Common myeloid progenitor, CD34-positive (primary cell): ENCODE data around the gene RAB44.
"Not testable (repeated sequence)": the region's sequence is repeated elsewhere in the genome, so short reads cannot be mapped to it uniquely, and the experiment has no call there.

Experiments
- CTCF ChIA-PET: fragments of 350-600 bp; sonication (Branson Sonifier 250); formaldehyde crosslinking; loops from one replicate; lab custom pipeline; 2021; ENCODE audit warnings: antibody characterized with exemption; lab: Charles Lee
- POLR2A ChIA-PET: fragments of 350-600 bp; sonication (Branson Sonifier 250); formaldehyde crosslinking; loops from one replicate; lab custom pipeline; 2021; ENCODE audit warnings: antibody characterized with exemption; lab: Charles Lee
- DNase-seq, 3 donors: peaks; one replicate each; pipeline versions ENCODE4 v3.0.0 to v3.0.0-alpha.2; 2013
- H3K27ac ChIP-seq, 2 experiments: 1 replicate in 1 of 2; 2 replicates in 1 of 2; pipeline ENCODE4 v1.7.0; 2013; ENCODE audit warnings: inconsistent platforms in 2 of 2, low read length in 2 of 2, mild to moderate bottlenecking in 2 of 2, low read depth in 1 of 2, moderate library complexity in 1 of 2; ENCODE audit not compliant: severe bottlenecking in 2 of 2, insufficient read depth in 1 of 2, poor library complexity in 1 of 2
- H3K27me3 ChIP-seq, 5 experiments: replicated peaks in 2 of 5; 1 replicate in 3 of 5; 2 replicates in 2 of 5; pipeline versions ENCODE4 v1.6.1 to v1.7.0; 2013; ENCODE audit warnings: low read length in 4 of 5, mild to moderate bottlenecking in 2 of 5, moderate library complexity in 2 of 5, inconsistent platforms in 1 of 5; ENCODE audit not compliant: insufficient read depth in 5 of 5, control insufficient read depth in 4 of 5
- H3K36me3 ChIP-seq, 4 experiments: 1 replicate in 2 of 4; 2 replicates in 2 of 4; pipeline versions ENCODE4 v1.6.1 to v1.7.0; 2013; ENCODE audit warnings: low read length in 3 of 4, control low read depth in 1 of 4, mild to moderate bottlenecking in 1 of 4; ENCODE audit not compliant: control insufficient read depth in 4 of 4, insufficient read depth in 4 of 4
- H3K4me1 ChIP-seq, 4 experiments: 1 replicate in 3 of 4; 2 replicates in 1 of 4; pipeline versions ENCODE4 v1.6.1 to v1.7.1; 2013; ENCODE audit warnings: low read length in 3 of 4, mild to moderate bottlenecking in 3 of 4, control low read depth in 1 of 4, inconsistent platforms in 1 of 4, moderate library complexity in 1 of 4; ENCODE audit not compliant: control insufficient read depth in 4 of 4, insufficient read depth in 4 of 4; ENCODE audit errors: control extremely low read depth in 1 of 4
- H3K4me3 ChIP-seq, 7 experiments: 1 replicate in 4 of 7; 2 replicates in 3 of 7; pipeline versions ENCODE4 v1.5.1 to v1.7.0; 2013; ENCODE audit warnings: mild to moderate bottlenecking in 7 of 7, low read length in 6 of 7, moderate library complexity in 6 of 7, inconsistent platforms in 2 of 7, low read depth in 2 of 7, control low read depth in 1 of 7; ENCODE audit not compliant: insufficient read depth in 4 of 7, control insufficient read depth in 1 of 7; ENCODE audit errors: extremely low read depth in 1 of 7
- H3K9me3 ChIP-seq, 5 experiments: 1 replicate in 4 of 5; 2 replicates in 1 of 5; pipeline versions ENCODE4 v1.6.1 to v1.7.1; 2013; ENCODE audit warnings: low read length in 4 of 5, mild to moderate bottlenecking in 2 of 5, inconsistent platforms in 1 of 5, low read depth in 1 of 5, moderate library complexity in 1 of 5; ENCODE audit not compliant: control insufficient read depth in 4 of 5, insufficient read depth in 2 of 5; ENCODE audit errors: control extremely low read depth in 1 of 5
- WGBS: methylation state at CpG from one replicate; pipeline ENCODE4 v1.1.5; 2013; ENCODE audit not compliant: insufficient coverage; 5-methylcytosine and 5-hydroxymethylcytosine counted together

RAB44 gene

DNA sequence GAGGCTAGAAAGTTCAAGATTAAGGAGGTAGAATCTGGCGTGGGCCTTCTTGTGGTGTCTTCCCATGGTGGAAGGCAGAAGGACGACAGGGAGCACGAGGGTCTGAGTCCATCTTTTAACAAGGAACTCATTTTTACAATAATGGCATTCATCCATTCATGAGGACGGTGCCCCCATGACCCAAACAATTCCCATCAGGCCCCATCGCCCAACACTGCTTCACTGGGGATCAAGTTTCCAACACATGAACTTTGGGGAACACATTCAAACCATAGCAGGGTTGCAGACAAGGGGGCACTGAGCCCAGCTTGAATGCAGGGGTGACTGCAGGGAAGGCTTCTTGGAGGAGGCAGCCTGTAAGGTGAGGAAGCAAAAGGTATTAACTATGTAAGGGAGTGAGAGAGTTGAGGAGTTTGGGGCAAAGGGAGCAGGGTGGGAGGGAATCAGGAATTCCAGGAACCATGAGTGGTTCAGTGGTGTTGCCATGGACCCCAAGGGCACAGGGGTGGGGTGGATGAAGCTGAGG is 5.5 kb downstream of the RAB44 start:
- Histone ChIP-seq H3K4me1 (peaks cover 6 to 31% (median 20%) of the 10 kb centered on the region in 4 experiments), H3K9me3 (no peaks in the 10 kb centered on the region), H3K36me3 (peaks cover 0 to 3% (median 2%) of the 10 kb centered on the region in 4 experiments), H3K27me3 (no peaks in the 10 kb centered on the region), H3K4me3 (no peak overlapping the region), H3K27ac (no peak overlapping the region)
- DNase-seq: no peak
- ChIA-PET POLR2A (no interaction called here), CTCF (interaction anchor here (0.6 to 2.5 kb wide), 3 partner anchors 15 to 88 kb away, joined by 3 to 11 read pairs (median 8); no protein-coding TSS in a partner anchor)
- 100% methylated on average over 3 of the region's 5 CpGs for WGBS

GRCh38 chr6:36703982-36704381 is 6.4 kb downstream of the RAB44 start:
- CTCF ChIA-PET: interaction anchor here (2.4 to 2.5 kb wide), 2 partner anchors 16 to 89 kb away, joined by 8 to 11 read pairs; no protein-coding TSS in a partner anchor
- no peak for DNase-seq
- WGBS: over 99% methylated on average over 14 of the region's 18 CpGs

GRCh38 chr6:36704961-36705577 is 7.4 kb downstream of the RAB44 start:
- H3K4me3 ChIP-seq: not testable (repeated sequence)
- CTCF ChIA-PET: interaction anchor here (1.1 to 2.5 kb wide), 4 partner anchors 18 to 90 kb away, joined by 3 to 11 read pairs (median 4); no protein-coding TSS in a partner anchor

More at GRCh38 chr6:36703982-36704381, 6.4 kb downstream of the RAB44 start:
- POLR2A ChIA-PET: no interaction called here
- Histone ChIP-seq H3K4me1 (peaks cover 6 to 26% (median 12%) of the 10 kb centered on the region in 4 experiments), H3K27ac (no peak overlapping the region), H3K36me3 (peaks cover 0 to 3% (median 2%) of the 10 kb centered on the region in 4 experiments), H3K9me3 (no peaks in the 10 kb centered on the region), H3K27me3 (no peaks in the 10 kb centered on the region), H3K4me3 (no peak overlapping the region)

GRCh38 chr6:36706339-36706738 is 8.7 kb downstream of the RAB44 start:
- POLR2A ChIA-PET: no interaction called here
- peaks cover 0 to 3% (median 2%) of the 10 kb centered on the region in 4 experiments for H3K36me3 ChIP-seq
- no peaks in the 10 kb centered on the region for H3K27me3 ChIP-seq
- WGBS: no CpG with 5 or more reads among the region's 1 CpG
- peaks cover 2 to 12% (median 4%) of the 10 kb centered on the region in 4 experiments for H3K4me1 ChIP-seq
- no peak for DNase-seq
- no peak overlapping the region for H3K27ac ChIP-seq
- no peak overlapping the region for H3K4me3 ChIP-seq
- no peaks in the 10 kb centered on the region for H3K9me3 ChIP-seq
- CTCF ChIA-PET: interaction anchor here (1.2 to 2.4 kb wide), 6 partner anchors 16 to 97 kb away, joined by 3 to 8 read pairs (median 4); no protein-coding TSS in a partner anchor

More at GRCh38 chr6:36704961-36705577, 7.4 kb downstream of the RAB44 start:
- H3K9me3 ChIP-seq, H3K27me3 ChIP-seq, H3K36me3 ChIP-seq, POLR2A ChIA-PET, H3K27ac ChIP-seq, DNase-seq: not testable (repeated sequence)
- H3K4me1 ChIP-seq: peaks cover 6 to 21% (median 12%) of the 10 kb centered on the region in 4 experiments
- whole genome bisulfite sequencing: 67% methylated on average over 4 of the region's 7 CpGs

GRCh38 chr6:36712816-36713215 is 15.2 kb downstream of the RAB44 start:
- Histone ChIP-seq H3K36me3 (peaks cover 0 to 8% (median 5%) of the 10 kb centered on the region in 4 experiments), H3K4me3 (no peak overlapping the region), H3K27me3 (no peaks in the 10 kb centered on the region), H3K9me3 (no peaks in the 10 kb centered on the region), H3K27ac (no peak overlapping the region), H3K4me1 (no peaks in the 10 kb centered on the region)
- 97% methylated on average over 4 of the region's 4 CpGs for WGBS
- CTCF ChIA-PET: interaction anchor here (0.6 kb wide), 1 partner anchor 98 kb away, joined by 3 read pairs; no protein-coding TSS in a partner anchor
- POLR2A ChIA-PET: no interaction called here
- DNase-seq: no peak

DNA sequence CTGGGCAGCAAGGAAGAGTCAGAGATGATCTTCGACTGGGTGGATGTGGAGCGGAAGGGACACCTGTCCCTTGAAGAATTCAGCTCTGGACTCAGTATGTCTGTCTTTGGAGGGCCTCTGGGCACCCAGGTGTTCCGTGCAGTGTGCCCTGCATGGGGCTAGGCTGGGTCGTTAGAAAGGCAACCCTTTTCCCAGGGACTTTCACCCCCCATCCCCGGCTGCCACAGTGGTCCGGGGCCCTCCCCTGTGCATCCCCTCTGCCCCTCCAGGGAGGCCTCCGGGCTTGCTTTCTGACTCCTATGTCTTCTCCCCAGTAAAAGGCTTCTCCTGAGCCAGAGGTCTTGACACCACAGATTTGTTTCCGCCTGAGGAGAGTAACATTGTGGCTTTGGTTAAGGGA is 16.2 kb downstream of the RAB44 start:
- WGBS: 94% methylated on average over 5 of the region's 8 CpGs
- Histone ChIP-seq H3K9me3 (no peaks in the 10 kb centered on the region), H3K36me3 (peaks cover 0 to 12% (median 6%) of the 10 kb centered on the region in 4 experiments), H3K27ac (no peak overlapping the region), H3K4me3 (no peak overlapping the region), H3K4me1 (no peaks in the 10 kb centered on the region), H3K27me3 (no peaks in the 10 kb centered on the region)
- POLR2A ChIA-PET: no interaction called here
- no peak for DNase-seq
- CTCF ChIA-PET: no interaction called here

GRCh38 chr6:36714511-36714910 is 16.9 kb downstream of the RAB44 start:
- no peak for DNase-seq
- ChIA-PET CTCF (no interaction called here), POLR2A (no interaction called here)
- no peaks in the 10 kb centered on the region for H3K27me3 ChIP-seq
- H3K4me3 ChIP-seq: no peak overlapping the region
- WGBS: 95% methylated on average over 10 of the region's 10 CpGs
- H3K27ac ChIP-seq: no peak overlapping the region
- H3K36me3 ChIP-seq: peaks cover 0 to 16% (median 6%) of the 10 kb centered on the region in 4 experiments
- H3K9me3 ChIP-seq: no peaks in the 10 kb centered on the region
- no peaks in the 10 kb centered on the region for H3K4me1 ChIP-seq
